Osteoblast (primary cell): Measurements from ENCODE around the gene KRT35. TPM values are rescaled to one million over a fixed set of nuclear protein-coding genes. Genes with fewer than 3 reads are reported as not detected.

Experiments used
- DNase-seq: peaks from one replicate; pipeline ENCODE4 v3.0.0; 2011; ENCODE audit warnings: low spot score, mixed read lengths; ENCODE audit not compliant: insufficient read length; ENCODE audit errors: missing footprints
- H2AFZ ChIP-seq: 2 replicates; pipeline ENCODE4 v1.6.0; 2011; ENCODE audit warnings: mild to moderate bottlenecking, low read length
- H3K27ac ChIP-seq: 2 replicates; pipeline ENCODE4 v1.5.1; 2011; ENCODE audit warnings: mild to moderate bottlenecking, low read depth, low read length, moderate library complexity
- H3K27me3 ChIP-seq: 2 replicates; pipeline ENCODE4 v1.6.0; 2012; ENCODE audit warnings: mild to moderate bottlenecking, control low read depth, inconsistent platforms, low read length, moderate library complexity; ENCODE audit not compliant: insufficient read depth
- H3K36me3 ChIP-seq: 2 replicates; pipeline ENCODE4 v1.5.1; 2011; ENCODE audit warnings: mild to moderate bottlenecking, low read length, control low read depth, moderate library complexity; ENCODE audit not compliant: insufficient read depth
- H3K4me1 ChIP-seq: 2 replicates; pipeline ENCODE4 v1.5.1; 2011; ENCODE audit warnings: mild to moderate bottlenecking, low read length, control low read depth, moderate library complexity; ENCODE audit not compliant: insufficient read depth
- H3K4me2 ChIP-seq: 2 replicates; pipeline ENCODE4 v1.6.0; 2011; ENCODE audit warnings: mild to moderate bottlenecking, low read length; ENCODE audit not compliant: insufficient read depth
- H3K4me3 ChIP-seq: fragments of 200-600 bp; sonication (generic); 3 replicates; pipeline ENCODE4 v1.5.1; 2012; ENCODE audit warnings: mild to moderate bottlenecking, low read length, inconsistent platforms; ENCODE audit not compliant: insufficient read depth
- H3K79me2 ChIP-seq: 2 replicates; pipeline ENCODE4 v1.6.0; 2012; ENCODE audit warnings: mild to moderate bottlenecking, low read length, control low read depth, inconsistent platforms; ENCODE audit not compliant: insufficient read depth
- H3K9me3 ChIP-seq: 2 replicates; pipeline ENCODE4 v1.5.1; 2011; ENCODE audit warnings: low read depth, low read length, control low read depth
- H4K20me1 ChIP-seq: 2 replicates; pipeline ENCODE4 v1.6.0; 2012; ENCODE audit warnings: mild to moderate bottlenecking, low read length, control low read depth; ENCODE audit not compliant: insufficient read depth
- total RNA-seq: library from RNA; depleted of rRNA; stranded (reverse); fragments of >200 nt; gene quantifications from 2 replicates; pipeline ENCODE4 v1.2.3, GENCODE V29; 2012
- TF ChIP-seq, protein P1 (sequence below): IDR thresholded peaks from 2 replicates; pipeline ENCODE4 v1.5.1; 2011; ENCODE audit warnings: mild to moderate bottlenecking, low read depth, low read length, moderate library complexity; ENCODE audit errors: extremely low read depth

KRT35 gene
- total RNA-seq, 1 donor, result not detected

DNA sequence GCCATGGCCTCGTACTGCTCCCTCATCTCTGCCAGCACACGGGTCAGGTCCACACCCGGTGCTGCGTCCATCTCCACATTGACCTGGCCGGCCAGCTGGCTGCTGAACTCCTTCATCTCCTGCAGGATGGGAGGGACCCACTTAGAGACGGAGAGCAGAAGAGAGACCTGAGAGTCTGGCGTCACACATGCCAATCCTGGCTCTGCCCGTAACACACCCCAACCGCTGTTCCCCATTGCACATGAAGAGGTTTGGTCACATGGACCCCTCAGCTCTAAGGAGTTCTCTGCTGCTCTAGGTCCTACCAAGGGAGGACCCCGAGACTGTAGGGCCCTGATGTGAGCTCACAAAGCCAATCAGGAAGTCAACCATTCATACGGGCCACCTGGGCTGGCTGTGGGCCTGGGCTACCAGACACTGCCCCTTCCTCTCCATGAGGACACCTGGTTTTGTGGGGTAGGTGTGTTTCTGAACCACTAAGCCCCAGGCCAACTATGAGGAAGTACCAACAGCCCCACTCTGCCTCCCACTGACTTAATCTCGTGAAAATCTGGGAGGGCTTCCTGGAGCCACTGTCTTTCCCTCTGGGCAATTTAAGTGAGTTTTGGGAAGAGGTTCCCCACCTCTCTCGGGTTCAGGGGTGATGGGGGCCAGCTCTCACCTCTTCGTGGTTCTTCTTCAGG, 35.3 kb upstream of the KRT35 start:
- no peaks in the 10 kb centered on the region for H3K79me2 ChIP-seq
- H3K9me3 ChIP-seq, result no peaks in the 10 kb centered on the region
- H3K4me3 ChIP-seq, result no peak overlapping the region
- H3K4me1 ChIP-seq, result peaks cover 6% of the 10 kb centered on the region
- no peak overlapping the region for H3K27ac ChIP-seq
- TF ChIP-seq, protein P1, sequence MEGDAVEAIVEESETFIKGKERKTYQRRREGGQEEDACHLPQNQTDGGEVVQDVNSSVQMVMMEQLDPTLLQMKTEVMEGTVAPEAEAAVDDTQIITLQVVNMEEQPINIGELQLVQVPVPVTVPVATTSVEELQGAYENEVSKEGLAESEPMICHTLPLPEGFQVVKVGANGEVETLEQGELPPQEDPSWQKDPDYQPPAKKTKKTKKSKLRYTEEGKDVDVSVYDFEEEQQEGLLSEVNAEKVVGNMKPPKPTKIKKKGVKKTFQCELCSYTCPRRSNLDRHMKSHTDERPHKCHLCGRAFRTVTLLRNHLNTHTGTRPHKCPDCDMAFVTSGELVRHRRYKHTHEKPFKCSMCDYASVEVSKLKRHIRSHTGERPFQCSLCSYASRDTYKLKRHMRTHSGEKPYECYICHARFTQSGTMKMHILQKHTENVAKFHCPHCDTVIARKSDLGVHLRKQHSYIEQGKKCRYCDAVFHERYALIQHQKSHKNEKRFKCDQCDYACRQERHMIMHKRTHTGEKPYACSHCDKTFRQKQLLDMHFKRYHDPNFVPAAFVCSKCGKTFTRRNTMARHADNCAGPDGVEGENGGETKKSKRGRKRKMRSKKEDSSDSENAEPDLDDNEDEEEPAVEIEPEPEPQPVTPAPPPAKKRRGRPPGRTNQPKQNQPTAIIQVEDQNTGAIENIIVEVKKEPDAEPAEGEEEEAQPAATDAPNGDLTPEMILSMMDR, result no peak
- no peak overlapping the region for H2AFZ ChIP-seq
- no peak overlapping the region for H3K4me2 ChIP-seq
- no peaks in the 10 kb centered on the region for H4K20me1 ChIP-seq
- H3K27me3 ChIP-seq, result no peaks in the 10 kb centered on the region
- DNase-seq, result no peak
- no peaks in the 10 kb centered on the region for H3K36me3 ChIP-seq

GRCh38 chr17:41513168-41513547, 32.2 kb upstream of the KRT35 start:
- H3K4me2 ChIP-seq, result no peak overlapping the region
- no peak overlapping the region for H2AFZ ChIP-seq
- H3K79me2 ChIP-seq, result no peaks in the 10 kb centered on the region
- H3K27me3 ChIP-seq, result no peaks in the 10 kb centered on the region
- no peaks in the 10 kb centered on the region for H3K36me3 ChIP-seq
- TF ChIP-seq, protein P1, result no peak
- no peak overlapping the region for H3K4me3 ChIP-seq
- no peaks in the 10 kb centered on the region for H4K20me1 ChIP-seq
- no peak overlapping the region for H3K27ac ChIP-seq
- H3K9me3 ChIP-seq, result no peaks in the 10 kb centered on the region
- no peak for DNase-seq
- H3K4me1 ChIP-seq, result no peaks in the 10 kb centered on the region

DNA sequence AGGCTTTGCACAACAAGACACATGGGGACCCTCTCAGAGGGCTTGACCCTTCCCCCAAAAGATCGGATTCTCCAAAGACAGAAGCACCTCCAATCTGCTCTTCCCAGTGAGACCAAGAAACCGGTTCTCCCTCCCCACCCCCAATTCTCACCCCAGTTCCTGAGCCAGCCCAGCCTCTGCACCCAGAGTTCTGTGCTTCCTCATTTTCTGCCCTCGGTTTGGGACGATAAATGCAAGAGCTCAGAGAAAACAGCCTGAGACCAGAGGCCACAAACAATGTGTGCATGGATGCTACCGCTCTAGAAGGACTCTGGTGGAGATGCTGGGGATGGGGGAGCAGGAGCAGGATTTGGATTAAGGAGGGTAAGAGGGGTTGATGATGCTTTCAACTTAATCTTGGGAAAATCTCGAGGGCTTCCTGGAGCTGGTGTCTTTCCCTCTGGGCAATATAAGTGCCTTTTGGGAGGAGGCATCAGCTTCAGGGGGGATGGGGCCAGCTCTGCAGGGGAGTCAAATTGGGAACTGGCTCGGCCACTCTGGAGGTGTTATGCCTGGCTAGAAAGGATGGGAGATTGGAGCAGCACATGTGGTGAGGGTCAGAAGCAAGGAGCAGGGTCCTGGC, 31.7 kb upstream of the KRT35 start:
- Histone ChIP-seq H3K79me2 (no peaks in the 10 kb centered on the region), H3K36me3 (no peaks in the 10 kb centered on the region), H3K27me3 (no peaks in the 10 kb centered on the region), H3K4me2 (no peak overlapping the region), H3K9me3 (no peaks in the 10 kb centered on the region), H3K4me3 (no peak overlapping the region), H4K20me1 (no peaks in the 10 kb centered on the region), H3K27ac (no peak overlapping the region), H2AFZ (no peak overlapping the region), H3K4me1 (no peaks in the 10 kb centered on the region)
- no peak for DNase-seq
- TF ChIP-seq, protein P1, result no peak

- DNase-seq, result no peak
- no peak overlapping the region for H3K4me2 ChIP-seq
- no peak overlapping the region for H2AFZ ChIP-seq
These were observed 30.8 kb upstream of the KRT35 start for GRCh38 chr17:41511716-41512115.

More at GRCh38 chr17:41511716-41512115, 30.8 kb upstream of the KRT35 start:
- no peaks in the 10 kb centered on the region for H3K36me3 ChIP-seq
- no peaks in the 10 kb centered on the region for H3K4me1 ChIP-seq
- H3K9me3 ChIP-seq, result no peaks in the 10 kb centered on the region
- H3K79me2 ChIP-seq, result no peaks in the 10 kb centered on the region
- H4K20me1 ChIP-seq, result no peaks in the 10 kb centered on the region
- H3K4me3 ChIP-seq, result no peak overlapping the region
- TF ChIP-seq, protein P1, result no peak
- no peak overlapping the region for H3K27ac ChIP-seq
- H3K27me3 ChIP-seq, result no peaks in the 10 kb centered on the region
